ENCODE results near the gene ZCCHC2.
A peak's percentile ranks its signal among the peaks of the same experiment; 100 is the strongest.

ZCCHC2 gene

DNA sequence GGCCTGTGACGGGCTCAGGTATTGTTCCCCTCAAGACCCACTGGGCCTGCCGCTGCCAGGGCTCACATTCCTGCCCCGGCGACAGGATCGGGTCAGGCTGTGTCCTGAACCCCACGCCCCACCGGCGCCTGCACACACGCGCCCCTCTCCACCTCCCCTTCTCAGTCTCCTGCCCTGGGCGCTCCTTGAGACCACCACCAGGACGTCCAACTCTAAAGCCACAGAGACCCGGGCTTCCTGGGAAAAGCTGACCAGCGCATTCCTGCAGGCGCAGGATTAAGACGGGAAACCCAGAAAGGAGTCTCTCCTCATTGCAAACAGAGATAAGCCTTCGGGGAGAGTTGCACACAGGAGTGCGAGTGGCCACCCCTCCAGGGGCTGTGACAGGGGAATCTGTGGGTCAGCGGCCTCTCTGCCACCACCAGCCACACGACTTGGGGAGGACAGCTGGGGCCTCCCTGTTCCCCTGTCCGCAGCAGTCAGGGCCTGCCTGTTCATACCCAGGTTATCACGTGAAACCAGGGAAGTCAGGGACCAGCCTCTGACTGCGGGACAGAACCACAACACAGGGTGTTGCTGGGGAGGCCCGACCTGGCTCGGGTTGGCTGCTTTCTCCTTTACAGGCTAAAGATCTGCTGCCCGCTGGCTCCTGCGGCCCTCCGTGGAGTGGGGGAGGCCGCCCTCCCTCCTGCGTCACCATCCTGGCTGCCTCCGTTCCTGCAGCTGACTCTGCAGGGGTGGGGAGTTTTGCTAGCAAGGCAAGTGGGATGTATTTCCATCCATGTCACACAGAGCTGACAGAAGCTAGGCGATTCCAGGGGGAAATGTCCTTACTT, 88.8 kb downstream of the ZCCHC2 start:
- peak; percentile 36 to 85 for DNase-seq

DNA sequence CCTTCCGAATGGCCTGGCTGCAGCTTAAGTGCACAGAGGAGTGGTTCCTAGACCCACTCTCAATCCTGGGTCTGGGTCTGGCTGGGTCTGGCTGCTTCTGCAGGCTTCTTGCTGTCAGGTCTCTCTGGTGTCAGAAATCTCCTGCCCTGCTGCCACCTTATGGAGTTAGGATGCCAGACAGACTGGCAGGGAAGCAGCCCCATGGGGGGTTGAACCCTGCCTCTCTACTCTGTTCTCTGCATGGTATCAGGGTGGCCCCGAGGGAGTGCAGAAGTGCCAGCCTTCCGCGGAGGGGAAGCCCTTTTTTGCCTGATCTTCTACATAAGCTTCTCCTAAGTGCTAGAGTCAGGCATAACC, 89.4 kb downstream of the ZCCHC2 start:
- no peak for DNase-seq

DNA sequence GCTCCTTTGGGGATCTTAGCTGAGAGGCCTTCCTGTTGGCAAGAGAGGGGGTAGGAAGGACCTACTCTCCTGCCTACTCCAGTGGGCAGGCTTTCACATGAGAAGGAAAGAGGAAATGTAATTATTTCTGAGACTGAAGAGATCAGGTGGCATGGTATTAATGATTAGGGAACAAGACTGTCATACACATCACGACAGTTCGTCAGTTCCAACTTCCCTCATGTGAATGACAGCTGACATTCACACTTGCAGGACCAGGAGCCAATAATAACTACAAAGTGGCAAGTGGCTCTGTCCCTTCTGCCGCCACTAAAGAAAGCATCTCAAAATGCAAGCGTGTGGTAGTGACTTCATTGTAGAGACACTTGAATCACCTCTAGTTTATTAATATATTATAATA, 90.0 kb downstream of the ZCCHC2 start:
- peak; percentile 53 to 90 for DNase-seq

DNA sequence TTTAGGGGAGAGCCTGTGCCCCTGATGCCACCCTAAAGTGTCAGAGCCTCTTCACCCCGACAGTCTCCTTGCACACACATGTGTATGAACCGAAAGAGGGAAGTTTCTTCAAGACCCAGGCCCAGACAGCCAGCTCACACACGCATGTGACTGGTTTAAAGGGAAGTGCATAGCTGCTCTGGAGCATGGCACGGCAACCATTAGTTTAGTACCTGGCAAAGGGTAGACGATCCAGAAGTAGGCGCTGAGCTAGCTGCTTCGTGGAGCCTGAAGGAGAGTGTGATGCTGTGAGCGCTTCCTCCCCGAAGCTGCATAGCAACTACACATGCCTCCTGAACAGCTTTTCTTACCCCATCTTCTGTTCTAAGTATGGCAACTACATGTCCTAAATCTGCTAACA, 91.7 kb downstream of the ZCCHC2 start:
- DNase-seq = peak in 1 of 2 donors; percentile 39

DNA sequence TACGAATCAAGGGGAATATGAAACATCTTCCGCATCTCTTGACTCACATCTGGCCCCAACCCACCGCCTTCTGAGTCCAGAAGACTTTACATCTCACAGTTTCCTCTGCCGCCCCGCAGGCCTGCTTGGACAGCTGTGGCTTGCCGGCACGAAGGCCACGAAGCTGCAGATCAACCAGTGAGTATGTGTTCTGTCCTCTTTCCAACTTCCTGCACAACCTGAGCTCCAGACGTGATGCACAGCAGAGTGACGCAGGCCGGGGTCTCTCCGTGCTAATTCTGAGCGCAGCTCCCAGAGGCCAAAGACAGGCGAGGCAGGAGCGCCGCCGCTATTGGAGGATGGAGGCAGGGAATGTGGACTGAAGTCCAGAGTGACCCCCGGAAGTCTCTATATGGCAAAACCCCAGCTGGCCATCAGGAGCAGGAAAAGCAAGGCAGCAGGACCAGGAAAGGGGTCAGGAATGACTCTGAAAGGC, 93.5 kb downstream of the ZCCHC2 start:
- no peak for DNase-seq

DNA sequence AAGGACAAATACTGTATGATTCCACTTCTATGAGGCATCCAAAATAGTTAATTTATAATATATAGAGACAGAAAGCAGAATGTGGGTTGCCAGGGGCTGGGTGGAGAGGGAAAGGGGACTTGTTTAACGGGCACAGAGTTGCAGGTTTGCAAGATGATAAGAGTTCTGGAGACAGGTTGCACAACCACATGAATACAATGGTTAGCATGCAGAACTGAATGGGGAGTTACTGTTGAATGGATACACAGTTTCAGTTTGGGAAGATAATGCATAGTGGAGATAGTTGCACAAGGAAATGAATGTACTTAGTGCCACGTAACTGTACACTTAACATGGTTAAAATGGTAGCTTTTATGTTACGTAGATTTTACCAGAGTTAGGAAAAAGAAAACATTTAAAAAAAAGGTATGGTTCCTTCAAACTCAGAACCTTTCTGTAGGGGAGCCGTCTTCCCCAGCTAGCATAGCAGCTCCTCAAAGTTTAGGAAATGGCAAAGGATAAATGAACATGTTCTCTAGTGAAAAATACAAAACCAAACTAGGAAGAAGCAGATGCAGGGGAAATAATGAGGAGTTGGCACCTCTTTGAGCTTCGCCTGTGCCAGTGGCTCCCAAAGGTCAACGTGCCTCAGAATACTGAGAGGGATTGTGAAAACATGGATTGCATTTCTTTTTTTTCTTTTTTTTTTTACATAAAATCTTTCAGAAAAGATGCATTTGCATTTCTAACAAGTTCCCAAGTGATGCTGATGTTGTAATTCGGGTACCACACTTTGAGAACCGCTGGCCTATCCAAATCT, 95.2 kb downstream of the ZCCHC2 start:
- DNase-seq = no peak

DNA sequence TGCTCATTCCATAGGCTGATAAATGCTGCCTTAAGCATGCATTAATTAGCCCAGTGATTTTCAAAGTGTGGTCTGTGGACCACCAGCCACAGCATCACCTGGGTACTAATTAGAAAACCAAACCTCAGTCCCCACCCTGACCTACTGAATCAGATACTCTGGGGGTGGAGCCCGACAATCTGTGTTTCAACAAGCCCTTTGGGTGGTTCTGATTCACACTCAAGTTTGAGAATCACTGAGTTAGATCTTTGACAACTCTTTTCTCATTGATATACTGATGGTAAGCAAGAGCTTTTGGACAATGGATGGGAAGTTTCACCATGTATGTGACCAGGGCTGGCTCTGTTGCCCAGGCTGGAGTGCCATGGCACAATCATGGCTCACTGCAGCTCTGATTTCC, 95.9 kb downstream of the ZCCHC2 start:
- DNase-seq = no peak

DNA sequence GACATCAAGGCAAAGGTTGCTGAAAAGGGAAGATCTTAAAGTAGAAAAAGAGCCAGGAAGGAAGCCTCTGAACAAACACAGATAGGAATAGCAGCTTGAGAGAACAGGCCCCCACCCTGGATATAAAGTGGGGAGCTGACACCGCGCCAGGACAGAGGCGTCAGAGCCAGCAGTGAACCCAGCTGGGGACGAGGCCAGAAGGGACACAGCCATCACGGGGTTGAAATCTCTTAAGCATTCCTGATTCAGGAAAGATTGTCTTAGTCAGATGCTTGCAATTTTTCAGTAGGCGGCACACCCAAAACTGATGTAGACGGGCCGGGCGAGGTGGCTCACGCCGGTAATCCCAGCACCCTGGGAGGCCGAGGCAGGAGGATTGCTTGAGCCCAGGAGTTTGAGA, 98.7 kb downstream of the ZCCHC2 start:
- no peak for DNase-seq

DNA sequence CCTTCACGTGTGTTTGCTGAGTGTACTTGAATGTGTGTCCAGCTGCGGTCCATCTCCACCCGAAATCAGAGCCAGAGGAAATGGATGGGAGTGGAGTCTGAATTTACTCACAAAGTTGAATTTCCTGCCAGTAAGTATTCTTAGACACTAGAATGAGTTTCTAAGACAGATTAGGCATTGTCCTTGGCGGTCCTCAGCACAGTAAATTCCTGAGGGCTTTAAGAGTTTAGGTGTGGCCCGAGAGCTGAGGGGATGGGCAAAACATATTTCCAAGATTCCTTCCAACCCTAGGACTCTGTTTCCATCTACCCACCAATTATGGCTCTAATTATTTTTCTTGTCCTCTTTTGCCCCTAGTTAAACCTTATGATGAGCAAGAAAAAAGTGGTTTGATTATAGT, 102.2 kb downstream of the ZCCHC2 start:
- no peak for DNase-seq
